PC-3 (cell line): ENCODE measurements around the gene BCKDHB. TPM values are rescaled to one million over a fixed set of nuclear protein-coding genes. Genes with fewer than 3 reads are reported as not detected.

Source experiments
- ATAC-seq: fragments of 200-7000 bp; cut with Tn5 transposase; 2 replicates; pipeline ENCODE4 v1.9.1; 2020; ENCODE audit warnings: mild to moderate bottlenecking, moderate library complexity
- BruUV-seq: library from RNA; stranded (reverse); fragments of 400-500 nt; replicated peaks from 2 replicates; lab custom pipeline; 2021; lab: Mats Ljungman, UMichigan
- CTCF ChIA-PET: fragments of 300-600 bp; sonication (Branson Sonifier 250); formaldehyde crosslinking; loops from one replicate; lab custom pipeline; 2022; ENCODE audit warnings: antibody characterized with exemption; lab: Charles Lee
- POLR2A ChIA-PET: fragments of 300-600 bp; sonication (Branson Sonifier 250); formaldehyde crosslinking; loops from one replicate; lab custom pipeline; 2022; ENCODE audit warnings: antibody characterized with exemption; ENCODE audit not compliant: unreplicated experiment; lab: Charles Lee
- DNase-seq: peaks from one replicate; pipeline ENCODE4 v3.0.0-alpha.2; 2015
- H2AFZ ChIP-seq: fragments of 300-600 bp; sonication (generic); 2 replicates; pipeline ENCODE4 v1.6.0; 2016; ENCODE audit warnings: antibody characterized with exemption, low read length
- H3F3A ChIP-seq: fragments of 300-600 bp; sonication (generic); one replicate; pipeline ENCODE4 v1.6.0; 2017; ENCODE audit warnings: antibody characterized with exemption, low read length, control low read depth, mild to moderate bottlenecking; ENCODE audit not compliant: unreplicated experiment
- H3K27ac ChIP-seq: fragments of 300-600 bp; sonication (generic); 2 replicates; pipeline ENCODE4 v1.5.1; 2016; ENCODE audit warnings: mild to moderate bottlenecking, low read length
- H3K27me3 ChIP-seq: fragments of 300-600 bp; sonication (generic); 2 replicates; pipeline ENCODE4 v1.6.1; 2016; ENCODE audit warnings: low read length, mixed read lengths
- H3K36me3 ChIP-seq: fragments of 300-600 bp; sonication (generic); 2 replicates; pipeline ENCODE4 v1.6.1; 2016; ENCODE audit warnings: low read depth, mixed run types, low read length, mixed read lengths
- H3K4me1 ChIP-seq: fragments of 300-600 bp; sonication (generic); 2 replicates; pipeline ENCODE4 v1.5.1; 2016; ENCODE audit warnings: low read length; ENCODE audit not compliant: insufficient read depth
- H3K4me2 ChIP-seq: fragments of 300-600 bp; sonication (generic); 2 replicates; pipeline ENCODE4 v1.6.0; 2016; ENCODE audit warnings: low read length
- H3K4me3 ChIP-seq: fragments of 300-600 bp; sonication (generic); 2 replicates; pipeline ENCODE4 v1.5.1; 2016; ENCODE audit warnings: mild to moderate bottlenecking, low read length, mixed read lengths
- H3K79me2 ChIP-seq: fragments of 300-600 bp; sonication (generic); 2 replicates; pipeline ENCODE4 v1.6.1; 2017; ENCODE audit warnings: low read length, mixed read lengths
- H3K9ac ChIP-seq: fragments of 300-600 bp; sonication (generic); 2 replicates; pipeline ENCODE4 v1.6.0; 2016; ENCODE audit warnings: mild to moderate bottlenecking, low read length
- H3K9me2 ChIP-seq: fragments of 300-600 bp; sonication (generic); replicated peaks from 2 replicates; pipeline ENCODE4 v1.6.1; 2016; ENCODE audit warnings: mixed run types, low read length, mixed read lengths
- H3K9me3 ChIP-seq: fragments of 300-600 bp; sonication (generic); 2 replicates; pipeline ENCODE4 v1.6.1; 2016; ENCODE audit warnings: low read length, mixed read lengths
- H4K20me1 ChIP-seq: fragments of 300-600 bp; sonication (generic); 2 replicates; pipeline ENCODE4 v1.6.1; 2016; ENCODE audit warnings: low read length, mixed read lengths
- EZH2 ChIP-seq: fragments of 300-600 bp; sonication (generic); IDR thresholded peaks from one replicate; pipeline ENCODE4 v1.6.1; 2017; ENCODE audit warnings: antibody characterized with exemption, mild to moderate bottlenecking, low read length; ENCODE audit not compliant: unreplicated experiment
- EZH2phosphoT487 ChIP-seq: fragments of 300-600 bp; sonication (generic); IDR thresholded peaks from 2 replicates; pipeline ENCODE4 v1.6.1; 2018; ENCODE audit warnings: mild to moderate bottlenecking, antibody characterized with exemption, low read length, borderline replicate concordance
- intact Hi-C: fragments of 100-400 bp; cut with micrococcal nuclease; formaldehyde crosslinking; loops from 2 replicates; pipeline ENCODE4 v1.9.0; 2023
- total RNA-seq: library from RNA; depleted of rRNA; stranded (reverse); fragments of >200 nt; gene quantifications from 2 replicates; pipeline ENCODE4 v1.2.3, GENCODE V29; 2014
- TF ChIP-seq, protein P1 (sequence below): fragments of 300-600 bp; sonication (generic); conservative IDR thresholded peaks from 2 replicates; pipeline ENCODE4 v1.5.1; 2017; ENCODE audit warnings: antibody characterized with exemption, low read depth, mild to moderate bottlenecking, low read length

BCKDHB gene
- total RNA-seq, 1 experiment from 2014 or later: 9.9 TPM

DNA sequence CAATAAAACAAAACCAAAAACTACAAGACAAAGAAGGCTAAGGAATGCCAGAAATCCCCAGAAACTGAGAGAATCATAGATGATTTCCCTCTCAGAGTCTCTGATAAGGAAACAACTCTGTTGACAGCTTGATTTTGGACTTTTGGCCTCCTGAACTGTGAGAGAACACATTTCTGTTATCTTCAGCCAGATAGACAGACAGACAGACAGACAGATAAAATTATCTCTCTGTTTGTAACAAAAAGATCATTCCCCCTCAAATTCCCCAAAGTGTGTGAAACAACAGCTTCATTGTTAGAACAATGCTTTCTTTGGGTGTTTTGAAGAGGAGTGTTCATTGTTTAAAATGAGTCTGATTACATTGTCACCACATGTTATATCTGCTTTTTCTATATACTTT, 148.2 kb downstream of the BCKDHB start:
- H3K4me2 ChIP-seq: no peak overlapping the region
- no peak for ATAC-seq
- ChIA-PET POLR2A (no interaction called here), CTCF (no interaction called here)
- no peaks in the 10 kb centered on the region for H3K27me3 ChIP-seq
- H3K9me3 ChIP-seq: no peaks in the 10 kb centered on the region
- intact Hi-C loops: no loop called here
- no peak overlapping the region for H3K27ac ChIP-seq
- H3F3A ChIP-seq: no peaks in the 10 kb centered on the region
- H3K9me2 ChIP-seq: no peaks in the 10 kb centered on the region
- no TSS peak for BruUV-seq
- no peak for DNase-seq
- H2AFZ ChIP-seq: no peak overlapping the region
- H3K4me3 ChIP-seq: no peak overlapping the region
- H3K4me1 ChIP-seq: no peaks in the 10 kb centered on the region
- no peaks in the 10 kb centered on the region for H3K36me3 ChIP-seq
- H4K20me1 ChIP-seq: no peaks in the 10 kb centered on the region
- TF ChIP-seq EZH2phosphoT487 (no peak), EZH2 (no peak)
- TF ChIP-seq, protein P1, sequence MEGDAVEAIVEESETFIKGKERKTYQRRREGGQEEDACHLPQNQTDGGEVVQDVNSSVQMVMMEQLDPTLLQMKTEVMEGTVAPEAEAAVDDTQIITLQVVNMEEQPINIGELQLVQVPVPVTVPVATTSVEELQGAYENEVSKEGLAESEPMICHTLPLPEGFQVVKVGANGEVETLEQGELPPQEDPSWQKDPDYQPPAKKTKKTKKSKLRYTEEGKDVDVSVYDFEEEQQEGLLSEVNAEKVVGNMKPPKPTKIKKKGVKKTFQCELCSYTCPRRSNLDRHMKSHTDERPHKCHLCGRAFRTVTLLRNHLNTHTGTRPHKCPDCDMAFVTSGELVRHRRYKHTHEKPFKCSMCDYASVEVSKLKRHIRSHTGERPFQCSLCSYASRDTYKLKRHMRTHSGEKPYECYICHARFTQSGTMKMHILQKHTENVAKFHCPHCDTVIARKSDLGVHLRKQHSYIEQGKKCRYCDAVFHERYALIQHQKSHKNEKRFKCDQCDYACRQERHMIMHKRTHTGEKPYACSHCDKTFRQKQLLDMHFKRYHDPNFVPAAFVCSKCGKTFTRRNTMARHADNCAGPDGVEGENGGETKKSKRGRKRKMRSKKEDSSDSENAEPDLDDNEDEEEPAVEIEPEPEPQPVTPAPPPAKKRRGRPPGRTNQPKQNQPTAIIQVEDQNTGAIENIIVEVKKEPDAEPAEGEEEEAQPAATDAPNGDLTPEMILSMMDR: no peak
- H3K9ac ChIP-seq: no peak overlapping the region
- no peaks in the 10 kb centered on the region for H3K79me2 ChIP-seq

DNA sequence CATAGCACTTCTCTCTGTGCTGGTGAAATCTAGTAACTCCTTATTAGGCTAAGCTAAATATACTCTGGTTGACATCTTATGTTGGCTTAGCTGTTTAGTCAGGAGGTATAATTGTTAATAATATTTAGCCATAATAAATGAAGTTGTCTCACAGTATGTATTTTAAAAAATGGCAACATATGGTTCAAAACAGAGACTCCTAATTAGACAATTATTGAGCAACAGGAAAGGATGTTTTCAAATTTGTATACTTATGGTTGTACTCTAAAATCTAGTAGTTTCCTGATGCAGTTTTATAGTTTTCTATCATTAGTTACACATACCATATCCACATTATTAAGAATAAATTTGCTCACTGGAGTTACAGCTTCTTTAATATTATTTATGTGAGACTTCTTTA, 150.2 kb downstream of the BCKDHB start:
- Histone ChIP-seq H3K4me1 (no peaks in the 10 kb centered on the region), H2AFZ (no peak overlapping the region), H3K4me3 (no peak overlapping the region), H3K4me2 (no peak overlapping the region), H3K9me2 (no peaks in the 10 kb centered on the region), H3K79me2 (no peaks in the 10 kb centered on the region), H3K9ac (no peak overlapping the region), H3F3A (no peaks in the 10 kb centered on the region), H3K36me3 (no peaks in the 10 kb centered on the region), H3K27me3 (no peaks in the 10 kb centered on the region), H3K27ac (no peak overlapping the region), H3K9me3 (no peaks in the 10 kb centered on the region), H4K20me1 (no peaks in the 10 kb centered on the region)
- DNase-seq: no peak
- intact Hi-C loops: no loop called here
- TF ChIP-seq EZH2: no peak
- TF ChIP-seq, protein P1: no peak
- ChIA-PET POLR2A (no interaction called here), CTCF (no interaction called here)
- ATAC-seq: no peak
- BruUV-seq: no TSS peak

DNA sequence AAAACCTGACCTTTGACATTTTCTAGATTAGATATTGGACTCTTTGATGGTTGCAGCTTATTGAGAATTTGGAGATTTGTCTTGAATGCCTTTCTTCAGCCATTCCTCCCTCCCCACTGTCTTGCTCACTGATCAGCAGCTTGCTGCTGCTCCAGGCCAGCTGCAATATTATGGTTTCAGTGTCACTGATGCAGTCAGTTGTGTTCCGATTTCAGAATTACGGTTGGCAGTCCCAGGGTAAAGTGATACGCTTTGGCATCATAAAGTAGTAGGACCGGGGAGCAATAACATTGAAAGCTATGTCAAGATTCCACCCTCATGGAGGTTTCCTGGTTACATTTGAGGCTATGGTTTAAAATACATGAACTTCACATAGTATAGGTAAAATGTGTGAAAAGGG, 152.6 kb downstream of the BCKDHB start:
- Histone ChIP-seq H3K9me3 (no peaks in the 10 kb centered on the region), H3K9ac (no peak overlapping the region), H3K79me2 (no peaks in the 10 kb centered on the region), H3K4me1 (no peaks in the 10 kb centered on the region), H3K27me3 (no peaks in the 10 kb centered on the region), H3K9me2 (no peaks in the 10 kb centered on the region), H3F3A (no peaks in the 10 kb centered on the region), H3K4me2 (no peak overlapping the region), H3K4me3 (no peak overlapping the region), H3K36me3 (no peaks in the 10 kb centered on the region), H2AFZ (no peak overlapping the region), H4K20me1 (no peaks in the 10 kb centered on the region), H3K27ac (no peak overlapping the region)
- CTCF ChIA-PET: no interaction called here
- intact Hi-C loops: no loop called here
- no peak for TF ChIP-seq EZH2phosphoT487
- no peak for TF ChIP-seq EZH2
- TF ChIP-seq, protein P1: no peak
- ATAC-seq (no peak), DNase-seq (no peak)
- POLR2A ChIA-PET: interaction anchor here (0.6 kb wide), 1 partner anchor 54 kb away, joined by 4 read pairs; no protein-coding TSS in a partner anchor
- no TSS peak for BruUV-seq
